ENCODE measurements around the gene LSM2.
A peak's percentile ranks its signal among the peaks of the same experiment; 100 is the strongest.

The LSM2 gene

GRCh38 chr6:31785475-31785874, 21.3 kb downstream of the LSM2 start:
- no peak overlapping the region for H3K27ac ChIP-seq (ENCODE audit: low read depth, low read length)
- H3K27me3 ChIP-seq (ENCODE audit: control insufficient read depth in 1 of 2, insufficient read depth in 2 of 2, low read length in 2 of 2): no peaks in the 10 kb centered on the region
- no peak overlapping the region for H3K4me3 ChIP-seq (ENCODE audit: low read depth in 1 of 2, low read length in 2 of 2)
- peaks cover 23 to 46% of the 10 kb centered on the region in 2 donors for H3K36me3 ChIP-seq (ENCODE audit: control insufficient read depth in 1 of 2, insufficient read depth in 2 of 2, low read length in 2 of 2)
- no peaks in the 10 kb centered on the region for H3K4me1 ChIP-seq (ENCODE audit: control insufficient read depth in 1 of 2, insufficient read depth in 2 of 2, low read length in 2 of 2)
- no peaks in the 10 kb centered on the region for H3K9me3 ChIP-seq (ENCODE audit: control insufficient read depth in 1 of 2, low read length in 2 of 2)
- no peak overlapping the region for H3K9ac ChIP-seq (ENCODE audit: low read depth in 1 of 2, low read length in 2 of 2)

DNA sequence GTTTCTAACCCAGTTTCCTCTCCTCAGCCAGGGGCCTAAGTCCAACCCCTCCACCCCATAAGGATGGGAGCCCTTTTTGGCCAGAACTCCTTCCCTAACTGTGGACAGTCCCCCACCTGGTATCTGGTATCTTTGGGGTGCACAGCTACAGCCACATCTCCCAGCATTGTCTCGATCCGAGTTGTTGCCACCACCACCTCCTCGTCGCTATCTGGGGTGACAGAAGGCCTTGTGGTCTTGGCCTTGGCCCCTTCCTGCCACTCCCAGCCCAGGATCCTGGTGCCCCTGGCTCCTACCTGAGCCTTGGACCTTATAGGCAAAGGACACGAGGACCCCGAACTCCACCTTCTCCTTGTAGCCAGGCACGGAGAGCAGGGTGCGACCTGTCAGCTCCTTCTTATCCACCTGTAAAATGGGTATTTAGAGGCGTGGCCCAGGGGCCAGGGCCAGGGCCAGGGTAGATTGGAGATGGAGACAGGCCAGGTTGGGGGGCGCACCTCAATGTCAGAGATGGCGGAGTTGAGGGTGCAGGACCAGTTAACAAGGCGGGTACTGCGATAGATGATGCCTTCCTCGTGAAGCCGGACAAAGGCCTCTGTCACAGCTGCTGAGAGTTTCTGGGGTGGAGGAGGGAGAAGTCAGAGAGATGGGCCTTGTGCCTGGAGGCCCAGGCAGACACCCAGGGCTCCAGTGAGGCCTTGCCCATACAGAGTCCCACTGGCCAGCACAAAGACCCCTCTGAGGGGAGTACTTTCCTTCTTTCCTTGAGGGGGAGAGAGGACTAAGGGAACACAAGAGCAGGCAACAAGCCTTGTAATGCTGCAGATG, 22.5 kb downstream of the LSM2 start:
- no peak overlapping the region for H3K4me3 ChIP-seq (ENCODE audit: low read depth in 1 of 2, low read length in 2 of 2)
- H3K27ac ChIP-seq (ENCODE audit: low read depth, low read length): no peak overlapping the region
- no peak overlapping the region for H3K9ac ChIP-seq (ENCODE audit: low read depth in 1 of 2, low read length in 2 of 2)
- H3K9me3 ChIP-seq (ENCODE audit: control insufficient read depth in 1 of 2, low read length in 2 of 2): no peaks in the 10 kb centered on the region
- peaks cover 30 to 57% of the 10 kb centered on the region in 2 donors for H3K36me3 ChIP-seq (ENCODE audit: control insufficient read depth in 1 of 2, insufficient read depth in 2 of 2, low read length in 2 of 2)
- no peaks in the 10 kb centered on the region for H3K4me1 ChIP-seq (ENCODE audit: control insufficient read depth in 1 of 2, insufficient read depth in 2 of 2, low read length in 2 of 2)
- H3K27me3 ChIP-seq (ENCODE audit: control insufficient read depth in 1 of 2, insufficient read depth in 2 of 2, low read length in 2 of 2): no peaks in the 10 kb centered on the region

DNA sequence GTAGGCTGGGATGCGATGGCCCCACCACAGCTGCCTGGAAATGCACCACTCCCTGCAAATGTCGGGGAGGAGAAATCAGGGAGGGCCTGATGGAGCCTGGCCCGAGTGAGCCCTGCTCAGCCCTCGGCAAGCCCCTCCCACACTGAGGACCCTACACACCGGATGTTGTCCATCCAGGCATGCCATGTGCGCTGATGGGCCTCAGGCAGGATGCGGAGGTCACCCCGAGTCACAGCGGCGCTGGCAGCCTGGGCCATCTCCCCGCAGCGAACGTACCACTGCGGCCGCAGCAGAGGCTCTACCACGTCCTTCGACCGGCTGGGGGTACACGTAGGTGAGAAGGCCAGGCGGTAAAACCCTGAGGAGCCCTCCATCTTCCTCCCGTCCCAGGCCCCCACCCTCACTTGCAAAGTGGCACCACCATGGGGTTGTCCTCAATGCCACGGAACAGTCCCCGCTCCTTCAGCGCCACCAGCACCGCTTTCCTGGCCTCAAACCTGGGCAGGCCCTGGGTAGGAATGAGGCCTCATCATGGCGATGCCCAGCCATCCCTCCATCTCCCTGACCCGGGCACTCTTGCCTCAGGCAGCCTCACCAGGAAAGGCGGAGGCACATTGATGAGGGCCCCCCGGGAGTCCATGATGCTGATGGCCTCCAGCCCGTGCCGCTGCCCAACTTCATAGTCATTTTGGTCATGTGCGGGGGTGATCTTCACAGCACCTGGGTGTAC, 24.5 kb downstream of the LSM2 start:
- Histone ChIP-seq H3K9me3 (ENCODE audit: control insufficient read depth in 1 of 2, low read length in 2 of 2) (no peaks in the 10 kb centered on the region), H3K9ac (ENCODE audit: low read depth in 1 of 2, low read length in 2 of 2) (no peak overlapping the region), H3K27ac (ENCODE audit: low read depth, low read length) (no peak overlapping the region), H3K4me1 (ENCODE audit: control insufficient read depth in 1 of 2, insufficient read depth in 2 of 2, low read length in 2 of 2) (peaks cover 3 to 9% of the 10 kb centered on the region in 2 donors), H3K36me3 (ENCODE audit: control insufficient read depth in 1 of 2, insufficient read depth in 2 of 2, low read length in 2 of 2) (peaks cover 30 to 65% of the 10 kb centered on the region in 2 donors), H3K27me3 (ENCODE audit: control insufficient read depth in 1 of 2, insufficient read depth in 2 of 2, low read length in 2 of 2) (no peaks in the 10 kb centered on the region), H3K4me3 (ENCODE audit: low read depth in 1 of 2, low read length in 2 of 2) (no peak overlapping the region)

DNA sequence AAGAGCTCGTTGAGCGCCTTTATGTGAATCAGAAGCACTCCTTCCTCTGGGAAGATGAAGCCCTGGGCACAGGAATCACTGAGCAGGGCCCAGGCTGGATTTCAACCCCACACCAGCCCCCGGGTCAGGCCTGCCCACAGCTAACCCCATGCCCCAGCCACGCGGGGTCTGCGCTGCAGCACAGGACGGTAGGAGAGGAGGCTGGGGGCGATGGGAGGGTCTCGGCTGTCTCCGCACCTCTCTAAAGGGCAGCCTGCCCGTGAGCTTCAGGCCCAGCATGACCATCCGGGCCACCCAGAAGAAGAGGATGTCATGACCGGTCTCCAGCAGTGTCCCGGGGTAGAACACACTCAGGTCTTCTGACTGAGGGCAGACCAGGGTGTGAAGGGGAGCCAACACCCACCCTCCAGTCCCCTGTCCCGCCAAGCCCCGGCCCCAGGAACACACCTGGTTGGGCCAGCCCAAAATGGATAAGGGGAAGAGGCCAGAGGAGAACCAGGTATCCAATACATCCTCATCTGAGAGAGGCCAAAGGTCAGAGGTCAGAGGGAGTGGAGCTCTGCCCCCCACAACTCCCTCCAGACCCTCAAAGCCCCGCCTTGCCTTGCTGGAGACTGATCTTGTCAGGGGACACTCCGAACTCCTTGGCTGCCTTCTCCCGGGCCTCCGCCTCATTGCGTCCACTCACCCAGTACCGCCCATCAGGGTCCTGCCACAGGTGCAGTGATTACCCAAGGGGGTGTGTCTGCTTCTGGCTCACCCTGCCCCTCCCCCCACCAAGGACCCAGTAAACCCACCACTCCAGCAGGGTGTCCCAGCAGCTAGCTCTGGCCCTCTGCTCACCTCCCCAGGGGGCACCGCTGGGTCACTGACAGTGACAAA, 25.3 kb downstream of the LSM2 start:
- H3K27ac ChIP-seq (ENCODE audit: low read depth, low read length): no peak overlapping the region
- peaks cover 11 to 17% of the 10 kb centered on the region in 2 donors for H3K4me1 ChIP-seq (ENCODE audit: control insufficient read depth in 1 of 2, insufficient read depth in 2 of 2, low read length in 2 of 2)
- no peak overlapping the region for H3K4me3 ChIP-seq (ENCODE audit: low read depth in 1 of 2, low read length in 2 of 2)
- H3K36me3 ChIP-seq (ENCODE audit: control insufficient read depth in 1 of 2, insufficient read depth in 2 of 2, low read length in 2 of 2): peaks cover 30 to 65% of the 10 kb centered on the region in 2 donors
- H3K9ac ChIP-seq (ENCODE audit: low read depth in 1 of 2, low read length in 2 of 2): no peak overlapping the region
- H3K27me3 ChIP-seq (ENCODE audit: control insufficient read depth in 1 of 2, insufficient read depth in 2 of 2, low read length in 2 of 2): no peaks in the 10 kb centered on the region
- H3K9me3 ChIP-seq (ENCODE audit: control insufficient read depth in 1 of 2, low read length in 2 of 2): no peaks in the 10 kb centered on the region

- Histone ChIP-seq H3K9me3 (ENCODE audit: control insufficient read depth in 1 of 2, low read length in 2 of 2) (no peaks in the 10 kb centered on the region), H3K4me3 (ENCODE audit: low read depth in 1 of 2, low read length in 2 of 2) (no peak overlapping the region), H3K9ac (ENCODE audit: low read depth in 1 of 2, low read length in 2 of 2) (no peak overlapping the region), H3K27ac (ENCODE audit: low read depth, low read length) (no peak overlapping the region), H3K36me3 (ENCODE audit: control insufficient read depth in 1 of 2, insufficient read depth in 2 of 2, low read length in 2 of 2) (peaks cover 30 to 65% of the 10 kb centered on the region in 2 donors), H3K27me3 (ENCODE audit: control insufficient read depth in 1 of 2, insufficient read depth in 2 of 2, low read length in 2 of 2) (no peaks in the 10 kb centered on the region), H3K4me1 (ENCODE audit: control insufficient read depth in 1 of 2, insufficient read depth in 2 of 2, low read length in 2 of 2) (peaks cover 19 to 25% of the 10 kb centered on the region in 2 donors)
Observed at GRCh38 chr6:31780507-31781243, 26.1 kb downstream of the LSM2 start.

DNA sequence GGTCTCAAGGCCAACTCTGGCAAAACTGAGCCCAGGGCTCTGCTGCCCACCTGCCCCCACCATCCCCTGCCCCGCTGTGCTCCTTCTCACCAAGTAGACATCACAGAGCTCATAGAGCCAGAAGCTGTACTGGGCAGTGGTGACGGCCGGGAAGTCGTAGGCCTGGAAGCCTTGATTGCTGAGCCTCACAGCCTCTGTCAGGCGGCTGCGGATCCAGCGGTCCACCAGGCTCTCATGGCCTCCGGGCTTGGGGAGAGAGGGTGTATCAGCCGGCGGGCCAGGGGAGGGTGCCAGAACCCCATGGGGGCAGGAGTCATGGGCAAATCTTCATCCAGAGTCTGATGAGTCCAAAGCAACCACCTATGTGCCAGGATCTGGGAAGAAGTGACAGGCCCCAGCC, 26.9 kb downstream of the LSM2 start:
- Histone ChIP-seq H3K27ac (ENCODE audit: low read depth, low read length) (no peak overlapping the region), H3K9ac (ENCODE audit: low read depth in 1 of 2, low read length in 2 of 2) (no peak overlapping the region), H3K36me3 (ENCODE audit: control insufficient read depth in 1 of 2, insufficient read depth in 2 of 2, low read length in 2 of 2) (peaks cover 26 to 59% of the 10 kb centered on the region in 2 donors), H3K4me1 (ENCODE audit: control insufficient read depth in 1 of 2, insufficient read depth in 2 of 2, low read length in 2 of 2) (peaks cover 26 to 33% of the 10 kb centered on the region in 2 donors), H3K9me3 (ENCODE audit: control insufficient read depth in 1 of 2, low read length in 2 of 2) (no peaks in the 10 kb centered on the region), H3K27me3 (ENCODE audit: control insufficient read depth in 1 of 2, insufficient read depth in 2 of 2, low read length in 2 of 2) (no peaks in the 10 kb centered on the region), H3K4me3 (ENCODE audit: low read depth in 1 of 2, low read length in 2 of 2) (no peak overlapping the region)

DNA sequence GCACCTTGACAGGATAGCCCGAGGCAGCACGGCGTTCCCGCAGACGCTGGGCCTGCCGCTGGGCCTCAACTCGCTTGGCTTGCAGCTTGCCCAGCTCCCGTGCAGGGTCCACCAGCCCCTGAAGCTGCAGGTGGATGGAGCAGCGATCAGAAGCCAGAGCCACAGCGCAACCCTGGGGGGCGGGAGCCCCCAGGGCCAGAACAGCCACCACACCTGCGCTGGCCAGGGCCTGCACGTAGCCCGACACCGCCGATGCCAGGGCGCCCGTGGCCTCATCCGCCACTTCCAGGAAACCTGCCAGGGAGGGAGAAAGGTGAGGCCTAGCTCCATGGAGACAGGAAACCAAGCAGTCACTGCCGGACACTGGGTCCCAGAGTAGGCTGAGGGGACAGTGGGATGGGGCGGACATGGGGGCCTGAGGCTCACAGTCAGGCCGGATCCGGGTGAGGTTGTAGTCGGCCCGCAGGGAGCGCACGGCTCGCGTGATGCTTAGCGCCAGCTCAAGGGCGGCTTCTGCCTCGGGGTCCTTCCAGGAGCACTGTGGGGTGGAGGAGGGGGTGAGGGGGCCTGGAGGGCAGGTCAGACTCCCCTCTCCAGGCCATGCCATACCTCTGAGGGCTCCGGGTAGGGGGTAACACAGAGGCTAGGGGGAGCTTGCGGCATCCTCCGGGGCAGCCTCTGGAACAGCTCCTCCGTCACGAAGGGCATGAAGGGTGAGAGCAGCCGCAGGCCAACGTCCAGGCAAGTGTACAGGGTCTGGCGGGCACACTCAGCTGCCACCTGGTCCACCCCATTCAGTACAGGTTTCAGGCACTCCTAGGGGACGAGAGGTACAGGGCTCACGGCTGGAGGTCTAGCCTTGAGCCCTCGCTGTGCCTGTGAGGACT, 27.5 kb downstream of the LSM2 start:
- Histone ChIP-seq H3K4me3 (ENCODE audit: low read depth in 1 of 2, low read length in 2 of 2) (no peak overlapping the region), H3K36me3 (ENCODE audit: control insufficient read depth in 1 of 2, insufficient read depth in 2 of 2, low read length in 2 of 2) (peaks cover 26 to 52% of the 10 kb centered on the region in 2 donors), H3K27ac (ENCODE audit: low read depth, low read length) (no peak overlapping the region), H3K9me3 (ENCODE audit: control insufficient read depth in 1 of 2, low read length in 2 of 2) (no peaks in the 10 kb centered on the region), H3K4me1 (ENCODE audit: control insufficient read depth in 1 of 2, insufficient read depth in 2 of 2, low read length in 2 of 2) (peaks cover 27 to 35% of the 10 kb centered on the region in 2 donors), H3K27me3 (ENCODE audit: control insufficient read depth in 1 of 2, insufficient read depth in 2 of 2, low read length in 2 of 2) (no peaks in the 10 kb centered on the region), H3K9ac (ENCODE audit: low read depth in 1 of 2, low read length in 2 of 2) (no peak overlapping the region)

DNA sequence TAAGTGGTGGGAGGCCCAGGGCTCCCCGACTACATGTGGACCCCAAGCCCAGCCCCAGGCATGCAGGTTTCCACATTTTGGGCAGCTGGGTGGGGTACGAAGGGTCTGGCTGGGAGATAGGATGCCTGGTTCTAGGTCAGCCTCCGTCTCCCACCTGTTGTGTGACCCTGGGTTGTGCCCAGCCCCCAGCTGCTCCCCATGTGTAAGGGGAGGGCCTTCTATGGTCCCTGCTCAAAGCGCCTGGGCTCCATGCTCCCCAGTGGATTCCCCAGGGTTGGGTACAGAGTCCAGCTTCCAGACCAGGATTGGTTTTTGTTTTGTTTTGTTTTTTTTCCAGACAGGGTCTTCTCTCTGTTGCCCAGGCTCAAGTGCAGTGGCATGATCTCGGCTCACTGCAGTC, 28.6 kb downstream of the LSM2 start:
- peaks cover 26 to 46% of the 10 kb centered on the region in 2 donors for H3K36me3 ChIP-seq (ENCODE audit: control insufficient read depth in 1 of 2, insufficient read depth in 2 of 2, low read length in 2 of 2)
- H3K27me3 ChIP-seq (ENCODE audit: control insufficient read depth in 1 of 2, insufficient read depth in 2 of 2, low read length in 2 of 2): no peaks in the 10 kb centered on the region
- no peaks in the 10 kb centered on the region for H3K9me3 ChIP-seq (ENCODE audit: control insufficient read depth in 1 of 2, low read length in 2 of 2)
- H3K4me3 ChIP-seq (ENCODE audit: low read depth in 1 of 2, low read length in 2 of 2): no peak overlapping the region
- no peak overlapping the region for H3K27ac ChIP-seq (ENCODE audit: low read depth, low read length)
- no peak overlapping the region for H3K9ac ChIP-seq (ENCODE audit: low read depth in 1 of 2, low read length in 2 of 2)
- H3K4me1 ChIP-seq (ENCODE audit: control insufficient read depth in 1 of 2, insufficient read depth in 2 of 2, low read length in 2 of 2): peaks cover 28 to 35% of the 10 kb centered on the region in 2 donors

DNA sequence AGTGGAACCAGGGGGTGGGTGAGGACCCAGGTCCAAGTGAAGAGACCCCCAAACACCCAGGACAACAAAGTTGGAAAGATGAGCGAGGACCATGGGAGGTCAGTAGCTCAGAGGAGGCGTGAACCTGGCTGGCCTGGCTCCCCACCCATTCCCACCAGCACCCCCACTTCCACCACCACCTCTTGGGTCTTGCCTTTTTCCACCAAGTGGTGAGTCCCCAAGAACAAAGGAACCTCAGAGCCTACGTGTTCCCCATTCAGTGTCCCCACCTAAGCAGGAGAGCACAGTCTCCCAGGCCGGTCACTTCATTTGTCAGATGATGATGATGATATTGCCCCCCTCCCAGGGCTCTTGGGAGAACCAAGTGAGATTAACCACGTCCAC, 29.1 kb downstream of the LSM2 start:
- Histone ChIP-seq H3K36me3 (ENCODE audit: control insufficient read depth in 1 of 2, insufficient read depth in 2 of 2, low read length in 2 of 2) (peaks cover 26 to 41% of the 10 kb centered on the region in 2 donors), H3K4me3 (ENCODE audit: low read depth in 1 of 2, low read length in 2 of 2) (no peak overlapping the region), H3K4me1 (ENCODE audit: control insufficient read depth in 1 of 2, insufficient read depth in 2 of 2, low read length in 2 of 2) (peaks cover 32 to 35% of the 10 kb centered on the region in 2 donors), H3K27ac (ENCODE audit: low read depth, low read length) (peak overlapping the region; percentile 65), H3K27me3 (ENCODE audit: control insufficient read depth in 1 of 2, insufficient read depth in 2 of 2, low read length in 2 of 2) (no peaks in the 10 kb centered on the region), H3K9me3 (ENCODE audit: control insufficient read depth in 1 of 2, low read length in 2 of 2) (no peaks in the 10 kb centered on the region), H3K9ac (ENCODE audit: low read depth in 1 of 2, low read length in 2 of 2) (peak overlapping the region in 1 of 2 donors; percentile 68)

All from duodenal mucosa (tissue), 2 donors.